Measurements from ENCODE around the gene NRM.

The NRM gene

DNA sequence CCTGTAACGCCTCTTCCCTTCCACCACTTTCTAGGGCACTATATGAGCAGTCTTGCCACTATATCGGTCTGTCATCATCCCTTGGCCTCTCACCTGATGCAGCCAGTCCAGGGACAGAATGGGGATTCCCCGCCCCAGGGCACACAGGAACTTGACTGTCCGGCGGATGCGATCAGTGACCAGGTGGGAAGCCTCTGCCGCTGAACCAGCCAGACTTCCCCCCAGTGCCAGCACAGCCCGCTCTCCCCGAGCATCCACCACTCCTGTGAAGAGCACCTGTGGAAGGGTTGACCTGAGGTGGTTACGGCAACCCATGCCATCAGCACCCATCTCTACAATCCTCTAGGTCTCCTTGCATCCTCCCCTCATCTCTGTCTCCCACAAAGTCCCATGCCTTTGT, 12.2 kb upstream of the NRM start:
- DNase-seq (no peak), ATAC-seq (ENCODE audit: insufficient read depth, low read depth) (no peak)
- Histone ChIP-seq H3K4me3 (ENCODE audit: low read depth in 1 of 2, low read length in 2 of 2) (no peak overlapping the region), H2AFZ (ENCODE audit: low read depth, low read length) (no peak overlapping the region), H3K4me1 (ENCODE audit: insufficient read depth, low read length) (no peaks in the 10 kb centered on the region), H3K9ac (ENCODE audit: low read depth, low read length) (no peak overlapping the region), H3K4me2 (ENCODE audit: insufficient read depth, low read length) (no peak overlapping the region), H3K9me3 (ENCODE audit: insufficient read depth, low read length, severe bottlenecking) (no peaks in the 10 kb centered on the region), H3K36me3 (ENCODE audit: insufficient read depth, low read length) (peaks cover 58% of the 10 kb centered on the region), H3K27me3 (ENCODE audit: insufficient read depth, low read length, poor library complexity) (no peaks in the 10 kb centered on the region), H4K20me1 (ENCODE audit: insufficient read depth, low read length) (no peaks in the 10 kb centered on the region), H3K79me2 (ENCODE audit: insufficient read depth, low read length) (no peaks in the 10 kb centered on the region), H3K27ac (ENCODE audit: low read length) (no peak overlapping the region)
- no peak for TF ChIP-seq EZH2 (IDR thresholded peaks at IDR 0.05; ENCODE audit: borderline replicate concordance, low read depth, low read length, severe bottlenecking)
- TF ChIP-seq, protein P1, sequence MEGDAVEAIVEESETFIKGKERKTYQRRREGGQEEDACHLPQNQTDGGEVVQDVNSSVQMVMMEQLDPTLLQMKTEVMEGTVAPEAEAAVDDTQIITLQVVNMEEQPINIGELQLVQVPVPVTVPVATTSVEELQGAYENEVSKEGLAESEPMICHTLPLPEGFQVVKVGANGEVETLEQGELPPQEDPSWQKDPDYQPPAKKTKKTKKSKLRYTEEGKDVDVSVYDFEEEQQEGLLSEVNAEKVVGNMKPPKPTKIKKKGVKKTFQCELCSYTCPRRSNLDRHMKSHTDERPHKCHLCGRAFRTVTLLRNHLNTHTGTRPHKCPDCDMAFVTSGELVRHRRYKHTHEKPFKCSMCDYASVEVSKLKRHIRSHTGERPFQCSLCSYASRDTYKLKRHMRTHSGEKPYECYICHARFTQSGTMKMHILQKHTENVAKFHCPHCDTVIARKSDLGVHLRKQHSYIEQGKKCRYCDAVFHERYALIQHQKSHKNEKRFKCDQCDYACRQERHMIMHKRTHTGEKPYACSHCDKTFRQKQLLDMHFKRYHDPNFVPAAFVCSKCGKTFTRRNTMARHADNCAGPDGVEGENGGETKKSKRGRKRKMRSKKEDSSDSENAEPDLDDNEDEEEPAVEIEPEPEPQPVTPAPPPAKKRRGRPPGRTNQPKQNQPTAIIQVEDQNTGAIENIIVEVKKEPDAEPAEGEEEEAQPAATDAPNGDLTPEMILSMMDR (IDR thresholded peaks at IDR 0.05; ENCODE audit: borderline replicate concordance, extremely low read depth, low read length, poor library complexity, severe bottlenecking): no peak

DNA sequence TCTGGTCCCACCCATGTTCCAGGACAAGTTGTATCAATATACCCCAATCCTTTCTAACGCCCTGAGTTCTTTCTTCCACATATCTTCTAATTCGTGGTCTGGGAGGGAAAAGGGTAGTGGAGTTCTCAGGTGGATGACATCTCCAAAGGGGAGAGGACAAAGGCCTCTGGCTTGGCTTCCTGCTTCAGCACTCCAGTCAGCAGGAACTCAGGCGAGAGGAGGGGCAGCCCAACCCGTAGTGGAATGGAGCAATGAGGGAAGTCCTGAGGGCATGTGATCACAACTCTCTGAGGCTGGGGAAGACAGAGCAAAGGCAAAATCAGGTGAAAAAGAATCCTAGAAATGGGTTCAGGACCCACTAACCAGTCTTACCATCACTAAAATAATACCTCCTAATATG, 9.6 kb upstream of the NRM start:
- Histone ChIP-seq H3K9me3 (ENCODE audit: insufficient read depth, low read length, severe bottlenecking) (no peaks in the 10 kb centered on the region), H3K4me2 (ENCODE audit: insufficient read depth, low read length) (no peak overlapping the region), H3K79me2 (ENCODE audit: insufficient read depth, low read length) (no peaks in the 10 kb centered on the region), H3K4me3 (ENCODE audit: low read depth in 1 of 2, low read length in 2 of 2) (no peak overlapping the region), H4K20me1 (ENCODE audit: insufficient read depth, low read length) (no peaks in the 10 kb centered on the region), H3K27ac (ENCODE audit: low read length) (no peak overlapping the region), H3K27me3 (ENCODE audit: insufficient read depth, low read length, poor library complexity) (no peaks in the 10 kb centered on the region), H2AFZ (ENCODE audit: low read depth, low read length) (no peak overlapping the region), H3K4me1 (ENCODE audit: insufficient read depth, low read length) (no peaks in the 10 kb centered on the region), H3K36me3 (ENCODE audit: insufficient read depth, low read length) (peaks cover 38% of the 10 kb centered on the region), H3K9ac (ENCODE audit: low read depth, low read length) (no peak overlapping the region)
- TF ChIP-seq EZH2 (IDR thresholded peaks at IDR 0.05; ENCODE audit: borderline replicate concordance, low read depth, low read length, severe bottlenecking): no peak
- TF ChIP-seq, protein P1 (IDR thresholded peaks at IDR 0.05; ENCODE audit: borderline replicate concordance, extremely low read depth, low read length, poor library complexity, severe bottlenecking): no peak
- DNase-seq (no peak), ATAC-seq (ENCODE audit: insufficient read depth, low read depth) (no peak)

DNA sequence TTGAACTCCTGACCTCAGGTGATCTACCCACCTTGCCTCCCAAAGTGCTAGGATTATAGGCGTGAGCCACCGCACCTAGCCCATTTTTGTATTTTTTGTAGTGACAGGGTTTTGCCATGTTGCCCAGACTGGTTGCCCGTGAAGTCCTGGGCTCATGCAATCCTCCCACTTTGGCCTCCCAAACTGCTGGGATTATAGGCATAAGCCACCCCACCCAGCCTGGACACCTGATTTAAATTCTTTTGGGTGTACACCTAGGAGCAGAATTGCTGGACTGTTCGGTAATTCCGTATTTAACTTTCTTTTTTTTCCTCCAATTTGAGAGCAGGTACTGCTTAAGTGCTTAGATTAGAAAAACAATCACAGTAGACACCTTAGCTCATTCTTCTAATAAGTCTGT, 5.6 kb upstream of the NRM start:
- no peaks in the 10 kb centered on the region for H3K9me3 ChIP-seq (ENCODE audit: insufficient read depth, low read length, severe bottlenecking)
- H3K27me3 ChIP-seq (ENCODE audit: insufficient read depth, low read length, poor library complexity): no peaks in the 10 kb centered on the region
- H3K79me2 ChIP-seq (ENCODE audit: insufficient read depth, low read length): no peaks in the 10 kb centered on the region
- DNase-seq (no peak), ATAC-seq (ENCODE audit: insufficient read depth, low read depth) (no peak)
- H3K9ac ChIP-seq (ENCODE audit: low read depth, low read length): no peak overlapping the region
- peaks cover 6% of the 10 kb centered on the region for H3K36me3 ChIP-seq (ENCODE audit: insufficient read depth, low read length)
- no peaks in the 10 kb centered on the region for H4K20me1 ChIP-seq (ENCODE audit: insufficient read depth, low read length)
- H3K27ac ChIP-seq (ENCODE audit: low read length): no peak overlapping the region
- no peak overlapping the region for H3K4me2 ChIP-seq (ENCODE audit: insufficient read depth, low read length)
- no peak overlapping the region for H3K4me3 ChIP-seq (ENCODE audit: low read depth in 1 of 2, low read length in 2 of 2)
- peaks cover 3% of the 10 kb centered on the region for H3K4me1 ChIP-seq (ENCODE audit: insufficient read depth, low read length)
- TF ChIP-seq, protein P1 (IDR thresholded peaks at IDR 0.05; ENCODE audit: borderline replicate concordance, extremely low read depth, low read length, poor library complexity, severe bottlenecking): no peak
- no peak for TF ChIP-seq EZH2 (IDR thresholded peaks at IDR 0.05; ENCODE audit: borderline replicate concordance, low read depth, low read length, severe bottlenecking)
- H2AFZ ChIP-seq (ENCODE audit: low read depth, low read length): no peak overlapping the region
